SKM-1 treated with dmso at 0.1 percent for 144 hours (cell line): ENCODE data around the gene CC2D1B.

Experiments used
- DNase-seq: peaks from one replicate; lab custom pipeline; 2025; ENCODE audit not compliant: unreplicated experiment; lab: John Stamatoyannopoulos, UW

CC2D1B gene

DNA sequence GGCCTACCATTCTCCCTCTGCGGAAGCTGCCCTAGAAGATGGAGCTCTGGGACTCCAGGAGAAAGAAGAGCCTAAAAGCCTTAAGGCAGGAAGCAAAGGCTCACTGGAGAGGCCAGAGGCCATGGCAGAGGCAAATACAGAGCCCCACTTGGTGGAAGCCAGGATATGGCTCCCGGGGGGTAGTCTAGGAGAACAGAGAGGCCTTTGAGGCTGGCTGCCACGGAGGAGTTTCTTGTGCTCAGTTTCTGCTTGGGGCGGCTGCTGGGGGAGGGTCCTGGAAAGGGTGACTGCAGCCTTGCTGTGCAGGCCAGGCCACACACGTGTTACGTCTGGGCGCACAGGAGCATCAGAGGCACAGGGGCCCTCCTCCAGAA lies 5.4 kb downstream of the CC2D1B start:
- no peak for DNase-seq

DNA sequence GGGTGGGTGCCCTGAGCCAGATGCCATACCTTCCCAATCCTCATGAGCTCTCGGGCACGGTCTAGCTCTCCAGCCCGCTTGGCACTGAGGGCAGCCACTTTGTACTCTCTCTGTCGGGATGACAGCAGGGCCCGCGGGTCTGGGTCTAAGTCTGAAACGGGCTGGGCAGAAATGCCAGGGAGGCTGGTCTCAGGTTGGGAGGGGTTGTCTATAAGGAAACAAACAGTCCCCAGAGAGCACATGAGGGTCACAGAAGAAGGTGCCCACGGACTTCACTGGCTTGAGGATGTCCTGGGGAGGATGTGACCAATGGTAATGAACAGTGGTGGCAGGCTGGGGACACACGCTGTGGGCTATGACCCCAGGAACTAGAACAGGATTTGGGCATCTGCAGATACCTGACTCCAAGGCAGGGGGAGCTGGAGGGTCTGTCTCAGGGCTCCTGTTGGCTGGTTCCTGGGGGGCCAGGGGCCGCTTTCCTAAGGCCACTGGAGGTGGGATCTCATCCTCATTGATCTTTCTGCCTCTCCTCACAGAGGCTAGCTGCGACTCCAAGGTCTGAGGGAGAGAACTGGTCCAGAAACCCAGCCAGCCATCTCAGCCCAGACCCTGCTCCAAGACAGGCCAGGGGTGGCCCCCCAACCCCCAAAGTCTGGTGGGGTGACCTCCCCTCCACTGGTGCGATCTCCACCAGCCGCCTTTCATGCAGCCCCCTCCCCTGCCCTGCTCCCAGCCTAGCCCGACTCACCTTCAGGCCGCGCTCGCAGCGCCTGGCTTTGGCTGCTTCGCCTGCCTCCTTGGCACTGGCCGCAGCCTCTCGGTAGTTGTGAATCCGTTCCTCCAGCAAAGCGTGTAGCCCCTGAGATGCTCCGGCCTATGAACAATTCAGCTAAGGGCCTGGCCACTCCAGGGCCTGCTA lies 6.1 kb downstream of the CC2D1B start:
- no peak for DNase-seq

DNA sequence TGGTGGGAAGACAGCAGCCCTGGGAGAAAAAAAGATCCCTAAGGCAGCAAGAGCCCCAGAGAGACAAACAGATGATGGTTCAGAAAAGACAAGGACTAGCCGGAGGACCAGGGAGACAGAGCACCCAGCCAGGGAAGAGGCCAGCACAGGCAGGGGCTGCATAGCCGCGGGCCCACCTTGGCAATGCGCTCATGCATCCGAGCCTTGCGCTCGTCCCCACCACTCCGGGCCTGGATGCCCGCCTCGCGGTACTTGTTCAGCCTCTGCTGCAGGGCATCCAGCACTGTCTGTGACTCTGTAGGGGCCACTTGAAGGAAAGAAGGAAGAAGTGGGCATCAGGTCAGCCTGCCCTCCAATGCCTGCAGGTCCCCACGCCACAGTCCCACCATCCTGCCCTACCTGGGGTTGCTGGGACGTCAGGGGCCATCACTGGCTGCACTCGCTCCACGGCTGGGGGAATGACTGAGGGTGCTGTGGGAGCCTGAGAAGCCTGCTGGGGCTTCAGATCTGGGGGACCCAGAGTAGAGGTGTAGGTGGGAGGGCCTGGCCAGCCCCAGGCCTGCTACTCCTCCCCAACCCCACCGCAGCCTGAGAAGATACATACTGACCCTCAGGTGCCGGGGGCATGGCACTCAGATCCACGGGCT lies 7.0 kb downstream of the CC2D1B start:
- no peak for DNase-seq

DNA sequence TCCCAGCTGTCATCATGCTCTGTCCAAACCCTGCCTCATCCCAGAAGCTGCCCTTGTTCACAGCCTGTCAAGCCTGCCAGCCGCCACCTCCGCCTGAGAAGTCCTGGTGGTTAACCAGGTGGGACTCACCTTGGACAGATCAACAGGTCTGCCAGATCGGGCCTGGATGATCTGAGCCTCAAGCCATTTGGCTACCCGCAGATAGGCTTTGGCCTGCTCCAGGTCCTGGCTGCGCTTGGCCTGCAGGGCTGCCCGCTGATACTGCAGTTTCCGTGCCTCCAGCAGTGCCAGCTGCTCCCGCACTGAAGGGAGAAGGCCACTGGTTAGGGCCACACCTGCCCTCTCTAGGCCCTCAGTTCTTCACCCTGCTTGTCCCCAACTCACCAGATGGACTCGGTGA lies 8.6 kb downstream of the CC2D1B start:
- no peak for DNase-seq

DNA sequence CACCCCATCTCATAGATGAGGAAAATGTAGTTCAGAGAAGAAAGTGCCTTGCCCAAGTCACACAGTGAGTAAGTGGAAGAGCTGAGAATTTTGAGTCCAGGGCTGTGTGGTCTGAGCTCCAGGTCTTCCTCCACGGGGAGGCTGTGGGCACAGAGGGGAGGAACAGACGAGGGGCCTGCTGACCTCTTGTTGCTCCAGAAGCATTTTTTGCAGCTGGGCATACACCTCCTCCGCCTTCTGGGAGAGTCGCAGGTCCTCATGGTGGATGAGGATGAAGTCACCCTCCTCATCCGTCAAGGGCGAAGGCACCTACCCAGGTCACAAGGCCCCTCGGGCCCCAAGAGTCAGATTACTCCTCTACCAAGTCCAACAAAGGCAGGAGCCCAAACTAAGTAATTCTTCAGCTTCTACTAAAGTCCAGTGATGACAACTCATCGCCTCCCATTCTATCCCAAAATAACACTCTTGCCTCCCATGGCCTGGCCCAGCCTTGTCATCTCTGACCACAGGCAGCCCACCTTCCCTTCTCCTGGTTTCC lies 9.1 kb downstream of the CC2D1B start:
- DNase-seq, result no peak

DNA sequence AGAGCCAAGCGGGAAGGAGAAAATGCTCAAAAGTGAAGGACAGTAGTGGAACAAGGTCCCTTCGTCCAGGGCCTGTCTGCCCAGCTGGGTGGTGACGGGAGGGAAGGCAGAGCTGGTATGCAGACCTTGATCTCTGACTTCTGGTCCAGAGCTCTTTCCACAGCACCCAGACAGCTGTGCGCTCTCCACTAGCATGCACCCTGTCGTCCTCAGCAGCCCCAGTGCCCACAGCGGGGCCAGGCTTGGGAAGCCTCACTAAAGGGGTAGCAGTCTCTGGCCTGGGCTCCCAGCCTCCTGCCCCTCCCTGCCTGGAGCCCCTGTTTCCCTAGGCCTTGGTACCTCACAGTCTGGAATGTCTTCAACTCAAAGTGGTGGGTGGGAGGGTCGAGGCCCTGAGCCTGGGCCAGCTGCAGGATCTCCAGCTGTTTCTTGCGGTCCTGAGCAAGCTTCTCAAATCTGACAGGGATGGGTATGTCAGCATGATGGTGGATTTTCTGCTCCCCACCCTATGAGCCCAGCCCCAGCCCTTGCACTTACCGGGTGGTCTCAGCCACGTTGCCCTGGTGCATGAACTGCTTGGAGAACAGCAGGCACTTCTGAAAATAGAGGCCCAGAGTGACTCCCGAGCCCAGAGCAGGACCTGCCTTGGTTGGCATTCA lies 10.0 kb downstream of the CC2D1B start:
- no peak for DNase-seq

DNA sequence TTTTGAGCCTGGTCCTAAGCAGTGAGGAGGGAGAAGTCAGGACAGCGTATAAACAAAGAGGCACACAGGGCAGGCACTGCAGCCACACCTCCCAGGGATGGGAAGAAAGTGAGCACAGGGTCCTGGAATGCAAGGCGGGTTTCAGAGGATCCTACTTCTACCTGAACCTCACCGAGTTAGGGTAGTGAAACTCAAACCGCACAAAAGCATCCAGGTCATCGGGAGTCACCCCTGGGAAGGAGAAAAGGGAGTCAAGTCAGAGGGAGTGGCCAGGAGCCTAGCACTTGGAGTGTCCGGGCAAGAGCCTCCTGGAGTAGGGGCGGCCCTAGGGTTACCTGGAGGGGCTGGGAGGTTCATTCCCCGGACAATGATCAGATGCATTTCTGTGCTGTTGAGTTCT lies 10.6 kb downstream of the CC2D1B start:
- no peak for DNase-seq

DNA sequence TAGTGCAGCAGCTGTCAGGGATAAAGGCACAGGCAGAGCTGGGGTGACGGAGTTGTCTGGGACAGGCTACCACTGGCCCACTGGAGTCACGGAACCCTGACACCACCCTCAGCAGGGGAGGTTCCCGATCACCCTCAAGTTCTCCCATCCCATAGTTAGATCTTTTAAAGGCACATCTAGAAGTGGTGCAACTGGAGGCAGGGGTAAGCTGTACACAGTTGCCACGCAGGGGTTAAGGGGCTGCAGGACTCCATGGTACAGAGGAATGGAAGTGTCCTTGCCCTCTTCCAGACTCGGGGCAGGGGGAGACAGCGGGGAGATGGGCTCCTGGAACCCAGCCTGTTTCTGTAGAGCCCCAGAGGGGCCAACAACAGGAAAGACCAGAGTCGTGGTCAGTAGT lies 13.3 kb downstream of the CC2D1B start:
- no peak for DNase-seq

DNA sequence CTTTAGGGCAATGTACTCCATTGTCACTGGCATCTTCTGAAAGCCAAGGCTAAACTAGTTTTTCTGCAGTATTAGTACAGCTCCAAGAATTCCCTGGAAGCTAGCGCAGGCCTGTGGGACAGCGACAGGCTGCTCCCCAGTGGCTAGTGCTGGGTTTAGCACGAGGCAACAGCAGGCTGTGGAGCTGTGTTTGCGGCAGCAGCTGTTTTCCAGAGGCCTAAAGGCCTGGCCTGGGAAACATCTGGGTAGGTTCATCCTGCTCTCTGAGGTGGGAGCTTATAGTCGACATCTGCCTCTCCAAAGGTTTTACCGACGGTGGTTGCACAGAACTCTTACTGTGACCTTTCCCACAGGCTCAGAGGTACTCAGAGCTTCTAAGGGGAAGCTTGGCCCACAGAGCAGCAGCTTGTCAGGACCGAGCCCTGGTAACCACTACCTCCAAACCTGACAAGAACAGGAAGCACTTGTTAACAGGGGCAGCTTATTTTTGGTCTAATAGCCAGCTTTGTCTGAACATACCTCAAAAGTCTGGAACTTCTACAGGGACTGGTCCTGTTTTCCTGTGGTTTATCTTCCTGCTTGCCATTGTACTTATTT lies 17.2 kb downstream of the CC2D1B start:
- peak; percentile 12 for DNase-seq

DNA sequence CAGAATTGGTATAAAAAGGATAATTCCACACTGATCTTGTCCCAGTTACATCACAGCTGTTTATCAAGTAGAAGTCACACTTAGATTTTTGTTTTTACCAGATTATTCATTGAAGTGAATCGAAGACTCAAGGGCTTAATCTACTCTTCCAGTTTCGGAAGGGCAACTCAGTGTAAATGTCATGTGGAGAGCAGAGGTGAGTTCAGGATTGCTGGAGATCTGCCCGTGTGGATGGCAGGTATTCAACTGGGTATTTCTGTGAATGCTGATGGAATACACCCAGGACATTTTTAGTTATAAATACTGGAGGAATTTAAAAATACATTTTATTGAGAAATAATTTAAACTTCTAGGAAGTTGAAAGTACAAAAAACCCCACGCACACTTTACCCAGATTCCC lies 19.4 kb downstream of the CC2D1B start:
- DNase-seq, result no peak

DNA sequence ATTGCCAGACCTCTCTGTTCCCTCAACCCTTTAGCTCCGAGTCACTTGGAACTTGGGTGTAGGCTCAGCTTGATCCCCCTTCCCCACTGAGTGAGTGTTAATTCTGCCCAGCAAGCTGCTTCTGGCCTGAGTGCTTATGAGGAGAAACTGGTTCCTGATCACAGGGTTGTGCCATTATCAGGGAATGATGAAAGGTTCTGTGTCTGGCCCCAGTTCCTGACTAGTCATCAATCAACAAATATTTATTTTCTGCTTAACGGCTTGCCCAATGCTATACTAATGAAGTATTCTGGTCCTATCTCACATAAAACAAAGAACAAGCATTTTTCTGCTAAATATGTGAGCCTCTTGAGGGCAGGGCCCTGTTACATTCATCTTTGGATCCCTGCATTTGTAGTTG lies 20.8 kb downstream of the CC2D1B start:
- no peak for DNase-seq

DNA sequence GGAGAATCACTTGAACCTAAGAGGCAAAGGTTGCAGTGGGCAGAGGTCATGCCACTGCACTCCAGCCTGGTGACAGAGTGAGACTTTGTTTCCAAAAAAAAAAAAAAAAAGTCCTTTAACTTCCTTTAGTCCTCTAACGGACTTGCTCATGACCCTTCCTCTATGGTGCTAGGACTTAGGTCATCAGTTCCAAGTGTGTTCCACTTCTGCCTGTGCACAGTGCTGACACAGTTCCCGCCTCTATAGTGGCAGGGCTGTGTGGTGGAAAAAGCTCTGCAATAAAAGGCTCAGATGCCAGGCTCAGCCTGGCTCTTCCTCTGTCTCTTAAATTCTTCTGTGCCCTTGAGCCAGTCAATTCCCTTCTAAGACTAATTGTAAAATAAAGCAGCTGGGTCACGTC lies 22.0 kb downstream of the CC2D1B start:
- no peak for DNase-seq

DNA sequence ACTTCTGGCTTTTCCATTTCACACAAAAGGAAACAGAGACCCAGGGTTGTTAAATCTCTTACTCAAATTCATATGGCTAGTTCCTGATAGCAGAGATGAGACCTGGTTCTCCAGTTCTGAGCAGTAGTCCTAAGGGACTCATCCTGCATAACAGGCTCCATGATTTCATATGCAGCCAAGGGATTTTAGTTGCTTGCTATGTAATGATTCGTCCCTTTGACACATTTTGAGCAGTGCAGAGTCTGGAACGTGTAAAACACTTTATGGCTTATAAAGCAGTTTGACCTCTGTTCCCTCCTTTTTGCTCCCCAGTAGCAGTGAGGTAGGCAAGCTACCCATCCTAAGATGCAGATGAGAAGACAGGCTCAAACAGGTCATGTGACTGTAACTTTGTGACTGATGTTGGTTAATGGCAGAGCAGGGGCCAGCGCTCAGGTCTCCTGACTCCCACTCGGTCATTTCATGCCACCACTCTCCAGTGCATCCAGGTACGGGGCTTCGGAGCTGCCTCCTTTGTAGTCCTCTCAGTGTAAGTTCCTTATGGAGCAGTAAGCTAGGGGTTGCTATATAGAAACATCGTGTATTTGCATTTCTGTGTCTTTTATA lies 24.2 kb downstream of the CC2D1B start:
- no peak for DNase-seq

DNA sequence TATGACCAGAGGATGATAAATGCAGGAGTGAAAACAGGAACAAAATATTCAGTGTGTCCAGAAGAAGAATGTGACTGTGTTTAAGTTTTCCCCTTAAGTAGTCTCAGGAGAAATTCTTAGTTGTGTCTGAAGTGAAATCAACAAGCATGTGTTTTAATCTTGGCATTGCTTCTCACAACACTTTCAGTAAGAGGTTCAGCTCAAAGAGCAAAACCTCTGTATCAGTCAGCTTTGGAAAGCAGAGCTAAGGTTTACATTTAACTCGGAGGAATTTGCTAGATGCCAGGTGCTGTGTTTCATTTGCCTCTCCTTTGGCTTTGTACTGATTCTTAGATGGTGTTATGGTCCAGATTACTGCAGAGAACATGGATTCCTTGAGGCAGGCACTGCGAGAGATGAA lies 28.6 kb downstream of the CC2D1B start:
- DNase-seq, result no peak

DNA sequence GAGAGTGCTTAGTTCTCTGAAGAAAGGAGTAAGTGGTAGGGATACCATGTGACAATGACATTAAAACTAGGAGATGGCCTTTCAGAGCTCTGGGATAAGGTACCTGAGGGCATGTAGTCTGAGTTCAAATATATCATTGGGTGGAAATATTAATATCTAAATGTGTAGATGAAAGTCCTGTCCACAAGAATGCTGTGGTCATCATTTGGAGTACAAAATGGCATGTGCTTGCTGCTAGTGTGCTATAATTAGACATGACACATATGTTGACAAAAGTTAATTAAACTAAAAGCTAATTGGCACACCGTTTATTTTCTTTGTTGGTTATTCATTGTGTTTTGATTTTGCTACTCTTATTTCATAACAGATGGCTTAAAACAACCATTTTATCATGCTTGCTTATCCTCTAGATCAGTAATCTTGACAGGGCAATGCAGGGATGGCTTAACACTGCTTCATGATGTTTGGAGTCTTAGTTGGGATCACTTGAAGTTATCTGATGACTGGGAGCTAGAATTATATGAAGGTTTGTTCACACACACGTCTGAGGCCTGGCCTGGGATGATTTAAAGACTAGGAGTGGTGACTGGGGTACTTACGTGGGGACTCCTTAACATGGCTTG lies 31.0 kb downstream of the CC2D1B start:
- DNase-seq, result no peak

DNA sequence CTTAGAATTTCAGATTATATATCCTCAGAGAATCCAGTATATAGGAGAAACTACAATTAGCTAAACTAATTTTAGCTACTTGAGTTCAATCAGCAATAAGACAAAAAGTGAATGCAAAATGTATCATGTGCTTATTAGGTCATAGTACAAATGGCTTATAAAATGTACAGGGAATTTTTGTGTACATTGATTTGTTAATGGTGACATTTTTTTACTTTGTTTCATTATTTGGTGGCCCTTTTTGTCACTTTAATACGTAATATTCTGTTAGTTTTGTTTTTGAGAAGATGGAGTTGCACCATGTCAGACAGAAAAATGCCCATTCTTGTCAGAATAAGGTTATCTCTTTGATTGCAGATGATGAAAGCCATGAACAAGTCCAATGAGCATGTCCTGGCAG lies 33.6 kb downstream of the CC2D1B start:
- no peak for DNase-seq

DNA sequence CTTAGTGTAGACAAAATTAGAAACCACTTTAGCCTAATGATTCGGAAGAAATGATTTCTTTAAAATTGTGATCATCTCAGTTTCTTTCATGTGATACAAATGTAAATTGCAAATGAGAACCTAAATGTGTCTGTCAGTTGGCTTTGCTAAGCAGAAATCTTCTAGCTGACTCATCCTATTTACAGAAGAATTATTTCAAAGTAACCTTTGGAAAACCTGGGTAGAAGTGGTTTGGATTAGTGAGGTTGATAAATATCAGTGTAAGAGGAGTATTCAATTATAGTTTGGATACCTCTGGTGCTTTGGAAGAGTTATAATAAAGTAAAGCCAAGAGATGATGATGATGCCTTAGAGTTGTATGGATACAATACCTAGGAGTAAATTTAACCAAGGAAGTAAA lies 37.4 kb downstream of the CC2D1B start:
- DNase-seq, result no peak

DNA sequence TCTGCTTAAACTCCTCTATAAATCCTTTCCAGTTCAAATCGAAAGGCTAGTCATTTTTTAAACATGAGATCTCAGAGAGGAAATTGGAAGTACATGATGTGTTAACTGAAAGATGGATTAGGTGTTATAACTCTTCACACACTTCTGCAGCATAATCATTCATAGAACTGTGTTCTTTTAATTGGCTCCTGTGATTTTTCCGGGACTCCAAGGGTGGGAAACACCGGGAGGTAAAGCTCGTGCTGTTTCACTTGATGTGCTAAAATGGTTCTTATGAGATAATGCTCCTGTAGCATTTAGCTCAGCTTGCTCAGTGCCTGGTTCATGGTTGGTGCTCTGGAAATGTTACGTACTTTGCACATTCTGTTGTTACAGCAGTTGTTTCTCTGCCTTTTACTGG lies 40.2 kb downstream of the CC2D1B start:
- no peak for DNase-seq

DNA sequence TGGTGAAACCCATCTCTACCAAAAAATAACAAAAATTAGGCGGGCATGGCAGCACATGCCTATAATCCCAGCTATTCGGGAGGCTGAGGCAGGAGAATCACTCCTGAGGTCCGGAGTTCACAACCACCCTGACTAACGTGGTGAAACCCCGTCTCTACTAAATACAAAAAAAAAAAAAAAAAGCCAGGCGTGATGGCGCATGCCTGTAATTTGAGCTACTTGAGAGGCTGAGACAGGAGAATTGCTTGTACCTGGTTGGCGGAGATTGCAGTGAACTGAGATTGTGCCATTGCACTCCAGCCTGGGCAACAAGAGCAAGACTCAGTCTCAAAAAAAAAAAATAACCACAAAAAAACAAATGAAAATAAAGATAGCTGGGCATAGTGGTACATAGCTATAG lies 42.3 kb downstream of the CC2D1B start:
- no peak for DNase-seq

DNA sequence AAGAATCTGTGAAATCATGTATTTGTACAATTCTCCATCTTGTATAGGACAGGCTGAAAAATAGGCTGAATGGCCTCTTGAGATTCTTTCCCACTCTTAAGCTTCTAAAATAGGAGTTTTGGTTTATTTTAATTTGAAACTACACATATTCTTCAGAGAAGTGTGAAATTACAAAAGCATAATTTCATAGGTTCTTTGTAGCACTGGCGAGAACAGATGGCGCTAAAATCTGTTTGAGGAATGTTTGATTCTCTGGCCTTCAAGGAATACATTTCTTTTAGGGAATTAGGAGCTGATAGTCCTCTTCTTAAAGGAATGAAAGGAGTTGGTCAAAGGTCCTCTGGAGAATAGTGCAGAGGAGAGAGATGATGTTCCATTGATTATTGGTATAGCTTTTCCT lies 44.9 kb downstream of the CC2D1B start:
- DNase-seq, result no peak
